ENCODE measurements around the gene KCNQ1OT1. TPM values are rescaled to one million over a fixed set of nuclear protein-coding genes. Genes with fewer than 3 reads are reported as not detected.

Gene KCNQ1OT1
- total RNA-seq, 1 experiment from 2014 or later = 2.7 TPM

- no peaks in the 10 kb centered on the region for H3K9me3 ChIP-seq (ENCODE audit: low read length)
- H3K27me3 ChIP-seq (ENCODE audit: low read length) = no peaks in the 10 kb centered on the region
- no peak overlapping the region for H3K27ac ChIP-seq (ENCODE audit: low read length)
- H3K36me3 ChIP-seq (ENCODE audit: insufficient read depth, low read length) = no peaks in the 10 kb centered on the region
- no peak for DNase-seq
- H3K4me3 ChIP-seq (ENCODE audit: low read length) = no peak overlapping the region
- H3K9me2 ChIP-seq (replicated peaks; ENCODE audit: insufficient read depth, low read length) = no peaks in the 10 kb centered on the region
- H3K79me2 ChIP-seq (ENCODE audit: low read length) = no peaks in the 10 kb centered on the region
- no peak overlapping the region for H3K4me2 ChIP-seq (ENCODE audit: low read depth, low read length, poor library complexity, severe bottlenecking)
- no peaks in the 10 kb centered on the region for H4K20me1 ChIP-seq (ENCODE audit: insufficient read depth, low read depth, low read length)
- no peak overlapping the region for H3K9ac ChIP-seq (ENCODE audit: low read length)
- no peaks in the 10 kb centered on the region for H3K4me1 ChIP-seq (ENCODE audit: low read length)
- H2AFZ ChIP-seq (ENCODE audit: low read length) = no peak overlapping the region
Measured at GRCh38 chr11:2743427-2744110, 43.8 kb upstream of the KCNQ1OT1 start.

- H3K79me2 ChIP-seq (ENCODE audit: low read length) = no peaks in the 10 kb centered on the region
- H4K20me1 ChIP-seq (ENCODE audit: insufficient read depth, low read depth, low read length) = no peaks in the 10 kb centered on the region
- H3K36me3 ChIP-seq (ENCODE audit: insufficient read depth, low read length) = no peaks in the 10 kb centered on the region
- DNase-seq = no peak
- H3K27ac ChIP-seq (ENCODE audit: low read length) = no peak overlapping the region
- no peak overlapping the region for H2AFZ ChIP-seq (ENCODE audit: low read length)
- H3K9me3 ChIP-seq (ENCODE audit: low read length) = no peaks in the 10 kb centered on the region
- no peaks in the 10 kb centered on the region for H3K9me2 ChIP-seq (replicated peaks; ENCODE audit: insufficient read depth, low read length)
- no peak overlapping the region for H3K9ac ChIP-seq (ENCODE audit: low read length)
- H3K27me3 ChIP-seq (ENCODE audit: low read length) = no peaks in the 10 kb centered on the region
- H3K4me3 ChIP-seq (ENCODE audit: low read length) = no peak overlapping the region
- no peaks in the 10 kb centered on the region for H3K4me1 ChIP-seq (ENCODE audit: low read length)
- no peak overlapping the region for H3K4me2 ChIP-seq (ENCODE audit: low read depth, low read length, poor library complexity, severe bottlenecking)
Measured at GRCh38 chr11:2742611-2743426, 43.0 kb upstream of the KCNQ1OT1 start.

GRCh38 chr11:2742201-2742600 lies 42.4 kb upstream of the KCNQ1OT1 start:
- Histone ChIP-seq H3K9me3 (ENCODE audit: low read length) (no peaks in the 10 kb centered on the region), H3K9ac (ENCODE audit: low read length) (no peak overlapping the region), H2AFZ (ENCODE audit: low read length) (no peak overlapping the region), H3K4me1 (ENCODE audit: low read length) (no peaks in the 10 kb centered on the region), H3K79me2 (ENCODE audit: low read length) (no peaks in the 10 kb centered on the region), H4K20me1 (ENCODE audit: insufficient read depth, low read depth, low read length) (no peaks in the 10 kb centered on the region), H3K9me2 (replicated peaks; ENCODE audit: insufficient read depth, low read length) (no peaks in the 10 kb centered on the region), H3K4me2 (ENCODE audit: low read depth, low read length, poor library complexity, severe bottlenecking) (no peak overlapping the region), H3K27ac (ENCODE audit: low read length) (no peak overlapping the region), H3K27me3 (ENCODE audit: low read length) (no peaks in the 10 kb centered on the region), H3K36me3 (ENCODE audit: insufficient read depth, low read length) (no peaks in the 10 kb centered on the region), H3K4me3 (ENCODE audit: low read length) (no peak overlapping the region)
- DNase-seq = no peak

GRCh38 chr11:2741377-2742131 lies 41.8 kb upstream of the KCNQ1OT1 start:
- Histone ChIP-seq H3K36me3 (ENCODE audit: insufficient read depth, low read length) (no peaks in the 10 kb centered on the region), H3K9ac (ENCODE audit: low read length) (no peak overlapping the region), H3K9me2 (replicated peaks; ENCODE audit: insufficient read depth, low read length) (no peaks in the 10 kb centered on the region), H3K79me2 (ENCODE audit: low read length) (no peaks in the 10 kb centered on the region), H3K27ac (ENCODE audit: low read length) (no peak overlapping the region), H3K4me1 (ENCODE audit: low read length) (no peaks in the 10 kb centered on the region), H2AFZ (ENCODE audit: low read length) (no peak overlapping the region), H3K4me3 (ENCODE audit: low read length) (no peak overlapping the region), H3K27me3 (ENCODE audit: low read length) (no peaks in the 10 kb centered on the region), H3K9me3 (ENCODE audit: low read length) (no peaks in the 10 kb centered on the region), H4K20me1 (ENCODE audit: insufficient read depth, low read depth, low read length) (no peaks in the 10 kb centered on the region), H3K4me2 (ENCODE audit: low read depth, low read length, poor library complexity, severe bottlenecking) (no peak overlapping the region)
- DNase-seq = no peak

GRCh38 chr11:2741006-2741376 lies 41.2 kb upstream of the KCNQ1OT1 start:
- no peaks in the 10 kb centered on the region for H3K36me3 ChIP-seq (ENCODE audit: insufficient read depth, low read length)
- no peak overlapping the region for H3K4me3 ChIP-seq (ENCODE audit: low read length)
- H3K27ac ChIP-seq (ENCODE audit: low read length) = no peak overlapping the region
- no peak for DNase-seq
- H3K27me3 ChIP-seq (ENCODE audit: low read length) = no peaks in the 10 kb centered on the region
- no peaks in the 10 kb centered on the region for H3K9me2 ChIP-seq (replicated peaks; ENCODE audit: insufficient read depth, low read length)
- H3K9ac ChIP-seq (ENCODE audit: low read length) = no peak overlapping the region
- H3K4me2 ChIP-seq (ENCODE audit: low read depth, low read length, poor library complexity, severe bottlenecking) = no peak overlapping the region
- H3K4me1 ChIP-seq (ENCODE audit: low read length) = no peaks in the 10 kb centered on the region
- H3K79me2 ChIP-seq (ENCODE audit: low read length) = no peaks in the 10 kb centered on the region
- H4K20me1 ChIP-seq (ENCODE audit: insufficient read depth, low read depth, low read length) = no peaks in the 10 kb centered on the region
- H3K9me3 ChIP-seq (ENCODE audit: low read length) = no peaks in the 10 kb centered on the region
- no peak overlapping the region for H2AFZ ChIP-seq (ENCODE audit: low read length)

GRCh38 chr11:2740275-2740940 lies 40.6 kb upstream of the KCNQ1OT1 start:
- Histone ChIP-seq H3K79me2 (ENCODE audit: low read length) (no peaks in the 10 kb centered on the region), H3K27ac (ENCODE audit: low read length) (no peak overlapping the region), H3K9ac (ENCODE audit: low read length) (no peak overlapping the region), H4K20me1 (ENCODE audit: insufficient read depth, low read depth, low read length) (no peaks in the 10 kb centered on the region), H3K4me3 (ENCODE audit: low read length) (no peak overlapping the region), H3K9me3 (ENCODE audit: low read length) (no peaks in the 10 kb centered on the region), H3K4me2 (ENCODE audit: low read depth, low read length, poor library complexity, severe bottlenecking) (no peak overlapping the region), H3K36me3 (ENCODE audit: insufficient read depth, low read length) (no peaks in the 10 kb centered on the region), H3K9me2 (replicated peaks; ENCODE audit: insufficient read depth, low read length) (no peaks in the 10 kb centered on the region), H3K27me3 (ENCODE audit: low read length) (no peaks in the 10 kb centered on the region), H3K4me1 (ENCODE audit: low read length) (no peaks in the 10 kb centered on the region), H2AFZ (ENCODE audit: low read length) (no peak overlapping the region)
- no peak for DNase-seq

GRCh38 chr11:2739531-2740274 lies 39.9 kb upstream of the KCNQ1OT1 start:
- Histone ChIP-seq H3K27me3 (ENCODE audit: low read length) (no peaks in the 10 kb centered on the region), H3K36me3 (ENCODE audit: insufficient read depth, low read length) (no peaks in the 10 kb centered on the region), H3K27ac (ENCODE audit: low read length) (no peak overlapping the region), H3K9me3 (ENCODE audit: low read length) (no peaks in the 10 kb centered on the region), H3K79me2 (ENCODE audit: low read length) (no peaks in the 10 kb centered on the region), H2AFZ (ENCODE audit: low read length) (no peak overlapping the region), H3K9me2 (replicated peaks; ENCODE audit: insufficient read depth, low read length) (no peaks in the 10 kb centered on the region), H3K9ac (ENCODE audit: low read length) (no peak overlapping the region), H3K4me3 (ENCODE audit: low read length) (no peak overlapping the region), H3K4me1 (ENCODE audit: low read length) (no peaks in the 10 kb centered on the region), H3K4me2 (ENCODE audit: low read depth, low read length, poor library complexity, severe bottlenecking) (no peak overlapping the region), H4K20me1 (ENCODE audit: insufficient read depth, low read depth, low read length) (no peaks in the 10 kb centered on the region)
- DNase-seq = no peak

All from Karpas-422 (cell line).